Fibroblast of villous mesenchyme (primary cell): Measurements from ENCODE around the gene EFCAB11. TPM values are rescaled to one million over a fixed set of nuclear protein-coding genes. Genes with fewer than 3 reads are reported as not detected.
"Not testable (repeated sequence)": the region's sequence is repeated elsewhere in the genome, so short reads cannot be mapped to it uniquely, and the experiment has no call there.

Source experiments
- DNase-seq: peaks from one replicate; pipeline ENCODE4 v3.0.0-alpha.2; 2010; ENCODE audit warnings: low read depth
- H3K4me3 ChIP-seq: 2 replicates; pipeline ENCODE4 v1.5.1; 2011; ENCODE audit warnings: low read depth, mild to moderate bottlenecking, low read length
- CTCF ChIP-seq: IDR thresholded peaks from 2 replicates; pipeline ENCODE4 v1.5.1; 2012; ENCODE audit warnings: low read depth, mild to moderate bottlenecking, low read length; ENCODE audit not compliant: insufficient read depth
- total RNA-seq: library from RNA; depleted of rRNA; stranded (reverse); fragments of >200 nt; gene quantifications from 2 replicates; pipeline ENCODE4 v1.2.3, GENCODE V29; 2012

The EFCAB11 gene
- total RNA-seq, 1 donor: 5.2 TPM

- no peak overlapping the region for H3K4me3 ChIP-seq
- no peak for TF ChIP-seq CTCF
- no peak for DNase-seq
Observed at GRCh38 chr14:89884761-89885160, 69.8 kb downstream of the EFCAB11 start.

- DNase-seq: no peak
- TF ChIP-seq CTCF: no peak
- no peak overlapping the region for H3K4me3 ChIP-seq
Observed at GRCh38 chr14:89881839-89882238, 72.7 kb downstream of the EFCAB11 start.

- not testable (repeated sequence) for DNase-seq, H3K4me3 ChIP-seq
Observed at GRCh38 chr14:89874091-89874490, 80.4 kb downstream of the EFCAB11 start.

- no peak for TF ChIP-seq CTCF
- H3K4me3 ChIP-seq: no peak overlapping the region
- no peak for DNase-seq
Observed at GRCh38 chr14:89870316-89870715, 84.2 kb downstream of the EFCAB11 start.

- no peak overlapping the region for H3K4me3 ChIP-seq
- no peak for TF ChIP-seq CTCF
- no peak for DNase-seq
Observed at GRCh38 chr14:89869606-89870005, 84.9 kb downstream of the EFCAB11 start.

- no peak overlapping the region for H3K4me3 ChIP-seq
- no peak for DNase-seq
- TF ChIP-seq CTCF: no peak
Observed at GRCh38 chr14:89866458-89866857, 88.1 kb downstream of the EFCAB11 start.

- no peak for DNase-seq
- TF ChIP-seq CTCF: no peak
- no peak overlapping the region for H3K4me3 ChIP-seq
Observed at GRCh38 chr14:89865153-89865552, 89.4 kb downstream of the EFCAB11 start.
